GM12891 (cell line): ENCODE measurements around the gene RNF166.

Experiments used
- DNase-seq: peaks from one replicate; pipeline ENCODE4 v3.0.0; 2011; ENCODE audit warnings: low spot score; ENCODE audit not compliant: insufficient read length
- FAIRE-seq: peaks from 2 replicates; lab custom pipeline; 2011; peaks lifted over from hg19 to GRCh38; lab: Jason Lieb, UNC
- PAX5 ChIP-seq: IDR thresholded peaks from 2 replicates; pipeline ENCODE4 v1.6.1; 2011; ENCODE audit warnings: low read length, moderate library complexity, mild to moderate bottlenecking; ENCODE audit not compliant: insufficient read depth, severe bottlenecking
- POLR2A ChIP-seq: IDR thresholded peaks from 2 replicates; pipeline ENCODE4 v1.6.1; 2011; ENCODE audit warnings: low read depth, low read length, control low read depth
- POLR2AphosphoS5 ChIP-seq: IDR thresholded peaks from 2 replicates; pipeline ENCODE4 v1.6.1; 2011; ENCODE audit warnings: low read depth, low read length, control low read depth
- POU2F2 ChIP-seq: IDR thresholded peaks from 2 replicates; pipeline ENCODE4 v1.6.1; 2011; ENCODE audit warnings: low read depth, mild to moderate bottlenecking, control low read depth, low read length, moderate library complexity
- SPI1 ChIP-seq: IDR thresholded peaks from 2 replicates; pipeline ENCODE4 v1.6.1; 2011; ENCODE audit warnings: low read depth, low read length, control low read depth
- TAF1 ChIP-seq: IDR thresholded peaks from 2 replicates; pipeline ENCODE4 v1.6.1; 2011; ENCODE audit warnings: low read depth, low read length, control low read depth

RNF166 gene

DNA sequence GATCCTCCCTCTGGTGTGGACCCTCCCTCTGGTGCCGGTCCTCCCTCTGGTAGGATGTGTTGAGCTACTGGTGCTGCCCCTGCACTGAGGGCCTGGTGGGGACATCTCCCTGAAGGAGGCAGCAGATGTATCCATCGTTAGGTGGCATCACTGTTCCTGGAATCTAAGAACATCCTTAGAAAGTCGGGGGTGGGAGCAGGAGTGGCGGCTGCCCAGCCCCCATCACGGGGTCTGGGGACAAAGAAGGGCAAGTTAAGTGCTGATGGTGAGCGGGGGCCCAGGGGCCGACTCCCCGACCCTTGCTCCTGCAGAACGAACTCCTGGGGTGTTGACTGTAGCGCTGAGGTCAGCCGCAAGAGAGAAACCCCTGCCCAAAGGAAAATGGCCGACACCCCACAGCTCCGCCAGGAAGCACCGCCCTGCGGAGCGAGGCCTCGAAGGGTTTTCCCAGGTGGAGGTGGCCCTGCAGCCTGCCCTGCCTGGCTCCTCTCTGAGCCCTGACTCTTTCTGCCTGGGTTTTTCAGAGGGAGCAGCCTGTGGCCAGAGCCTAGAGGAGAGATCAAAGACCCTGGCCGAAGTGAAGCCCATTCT, 5.6 kb upstream of the RNF166 start:
- TF ChIP-seq TAF1, result no peak
- TF ChIP-seq POLR2AphosphoS5, result no peak
- no peak for TF ChIP-seq POU2F2
- TF ChIP-seq POLR2A, result no peak
- TF ChIP-seq PAX5, result no peak
- TF ChIP-seq SPI1, result no peak
- no peak for DNase-seq
- FAIRE-seq, result no peak

DNA sequence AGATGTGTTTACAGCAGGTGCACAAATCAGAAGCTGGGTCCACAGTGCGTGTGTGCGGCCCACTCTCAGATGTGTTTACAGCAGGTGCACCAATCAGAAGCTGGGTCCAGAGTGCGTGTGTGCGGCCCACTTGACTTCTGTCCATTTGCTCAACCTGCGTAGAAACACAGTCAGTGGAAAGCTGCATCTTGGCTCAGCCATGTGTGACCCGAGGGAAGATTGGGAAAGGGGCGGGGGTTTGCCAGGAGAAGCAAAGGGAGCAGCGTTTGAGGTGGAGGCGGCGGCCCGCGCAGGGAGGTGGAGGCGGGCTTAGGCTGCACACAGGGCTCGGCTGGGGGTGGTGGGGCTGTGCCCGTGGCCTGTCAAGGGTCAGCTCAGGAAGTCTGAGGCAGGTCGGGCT, 4.3 kb upstream of the RNF166 start:
- no peak for TF ChIP-seq SPI1
- TF ChIP-seq POU2F2, result no peak
- DNase-seq, result no peak
- FAIRE-seq, result no peak

DNA sequence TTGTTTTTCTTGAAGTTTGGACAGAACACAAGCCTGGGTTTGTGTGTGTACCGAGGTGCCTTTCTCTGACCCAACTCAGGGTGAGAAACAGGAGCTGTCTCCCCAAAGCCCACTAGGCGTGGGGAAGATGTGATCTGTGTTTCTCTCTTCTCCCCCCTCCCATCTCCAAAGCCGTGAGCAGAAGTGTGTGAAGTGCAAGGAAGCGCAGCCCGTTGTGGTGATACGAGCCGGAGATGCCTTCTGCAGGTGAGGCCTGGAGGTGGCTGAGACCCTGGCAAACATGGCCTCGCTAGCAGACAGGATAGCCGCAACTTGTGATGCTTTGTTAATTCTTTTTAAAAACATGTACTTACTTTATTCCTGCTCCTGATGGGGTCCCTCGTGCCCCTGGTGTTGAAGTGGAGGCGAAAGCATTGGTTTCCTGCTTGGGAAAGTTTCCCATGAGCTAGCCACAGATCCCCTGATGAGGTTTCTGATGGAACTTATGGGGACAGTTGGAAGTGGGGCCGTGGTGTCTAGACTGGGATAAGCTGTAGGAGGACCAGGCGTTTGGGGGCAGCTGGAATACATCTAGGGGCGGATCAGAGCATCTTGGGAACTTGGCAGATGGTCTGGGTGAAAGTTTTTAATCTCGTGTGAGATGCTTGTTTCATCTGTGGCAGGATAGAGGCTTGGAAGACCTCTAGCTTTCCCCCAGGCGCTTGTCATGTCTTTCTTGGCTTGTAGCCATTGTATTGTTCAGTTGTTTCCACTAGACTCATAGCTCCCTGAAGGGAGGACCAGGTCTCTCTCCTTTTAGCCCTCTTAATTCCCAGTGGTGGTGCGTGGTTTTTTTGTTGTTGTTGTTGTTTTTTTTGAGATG, 988 bp upstream of the RNF166 start:
- FAIRE-seq (peak; percentile 41), DNase-seq (no peak)
- TF ChIP-seq TAF1 (0 out of 2 replicates have a peak, but pooled peaks have one; percentile 18), POLR2A (no peak)

DNA sequence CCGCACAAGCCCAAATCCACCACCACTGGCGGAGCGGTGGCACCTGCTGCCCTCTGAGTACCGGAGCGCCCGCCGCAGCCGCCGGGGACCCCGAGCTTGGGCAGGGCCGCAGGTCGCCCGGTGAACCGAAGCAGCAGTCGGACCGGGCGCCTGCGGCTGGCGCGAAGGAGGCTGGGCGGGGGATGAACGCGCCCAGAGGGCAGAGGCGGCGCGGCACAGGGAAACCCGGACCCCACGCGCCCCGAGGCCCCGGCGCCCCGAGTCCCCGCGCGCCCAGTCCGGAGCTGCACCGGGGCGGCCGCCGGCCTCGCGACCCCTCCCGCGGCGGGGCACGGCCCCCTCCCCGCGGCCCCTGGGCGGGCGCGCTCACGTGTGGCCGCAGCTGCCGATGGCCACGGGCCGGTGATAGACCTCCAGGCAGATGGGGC, 393 bp downstream of the RNF166 start:
- no peak for TF ChIP-seq POU2F2
- FAIRE-seq (peak; percentile 13), DNase-seq (no peak)

DNA sequence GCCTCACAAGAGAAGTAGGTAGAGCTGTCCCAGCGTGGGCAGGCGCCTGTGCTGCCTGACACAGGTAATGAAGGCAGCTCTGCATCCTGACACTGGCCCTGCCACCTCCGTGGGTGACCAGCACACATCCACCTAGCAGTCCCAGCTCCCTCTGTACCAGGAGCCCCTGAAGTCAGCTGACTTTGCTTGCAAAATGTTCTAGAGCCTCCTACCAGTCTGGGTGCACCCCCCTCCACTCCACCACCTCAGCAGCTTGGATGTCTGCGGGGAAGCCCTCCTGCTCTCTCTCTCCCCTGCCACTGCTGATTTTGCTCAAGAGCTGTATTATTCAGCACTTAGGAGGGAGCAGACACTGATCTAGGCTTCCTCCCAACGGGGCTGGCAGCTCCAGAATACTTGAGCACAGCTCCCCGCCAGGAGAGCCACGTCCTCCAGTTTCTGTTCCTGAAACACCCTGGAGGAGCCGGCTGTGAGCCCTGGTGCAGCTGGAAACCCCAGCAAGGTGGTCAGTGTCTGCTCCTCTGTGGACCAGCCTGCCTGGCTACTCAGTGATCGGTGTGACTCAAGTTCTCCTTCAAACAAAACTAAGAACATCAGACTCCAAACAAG, 1.0 kb downstream of the RNF166 start:
- FAIRE-seq (no peak), DNase-seq (no peak)
- TF ChIP-seq POU2F2 (no peak), SPI1 (peak; percentile 62)

DNA sequence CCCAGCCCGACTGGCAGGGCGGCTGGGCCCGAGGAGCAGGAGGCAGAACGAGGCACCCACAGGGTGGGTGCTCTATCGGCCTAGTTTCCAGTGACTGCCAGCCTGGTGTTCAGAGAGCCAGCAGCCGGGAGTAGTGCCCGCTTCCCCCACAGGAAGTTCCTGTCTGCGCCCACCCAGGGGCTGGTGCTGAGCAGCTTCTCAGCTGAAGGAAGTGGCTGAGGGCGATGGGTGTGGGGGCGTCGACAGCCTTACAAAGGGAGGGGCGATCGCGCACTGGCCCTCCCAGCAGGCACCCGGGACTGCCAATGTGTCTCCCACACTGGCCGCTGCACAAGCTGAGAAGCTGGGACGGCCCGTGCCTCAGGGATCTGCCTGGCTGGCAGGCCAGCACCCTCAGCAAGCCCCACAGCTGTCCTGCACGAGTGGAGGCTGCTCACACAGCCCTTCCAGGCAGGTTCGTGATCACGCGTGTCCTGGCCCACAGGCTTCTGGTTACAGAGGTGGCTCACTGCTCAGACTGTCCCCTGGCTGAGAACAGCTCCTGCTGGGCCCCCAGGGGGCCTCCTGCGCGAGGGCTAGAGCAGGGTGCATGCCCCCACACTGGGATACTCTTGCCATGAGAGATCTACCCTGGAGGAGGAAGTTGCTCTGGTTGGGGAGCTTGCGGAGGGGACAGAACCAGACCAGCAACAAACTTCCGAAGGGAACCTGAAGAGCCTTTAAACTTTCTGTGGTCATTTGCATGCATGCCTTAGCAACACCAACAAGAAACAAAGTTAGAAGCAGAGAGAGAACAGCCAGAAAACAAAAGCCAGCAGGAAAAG, 2.5 kb downstream of the RNF166 start:
- FAIRE-seq (peak; percentile 87), DNase-seq (no peak)
- TF ChIP-seq POLR2A (no peak), POU2F2 (peak; percentile 8; the same call in 1 of the 2 replicates)

DNA sequence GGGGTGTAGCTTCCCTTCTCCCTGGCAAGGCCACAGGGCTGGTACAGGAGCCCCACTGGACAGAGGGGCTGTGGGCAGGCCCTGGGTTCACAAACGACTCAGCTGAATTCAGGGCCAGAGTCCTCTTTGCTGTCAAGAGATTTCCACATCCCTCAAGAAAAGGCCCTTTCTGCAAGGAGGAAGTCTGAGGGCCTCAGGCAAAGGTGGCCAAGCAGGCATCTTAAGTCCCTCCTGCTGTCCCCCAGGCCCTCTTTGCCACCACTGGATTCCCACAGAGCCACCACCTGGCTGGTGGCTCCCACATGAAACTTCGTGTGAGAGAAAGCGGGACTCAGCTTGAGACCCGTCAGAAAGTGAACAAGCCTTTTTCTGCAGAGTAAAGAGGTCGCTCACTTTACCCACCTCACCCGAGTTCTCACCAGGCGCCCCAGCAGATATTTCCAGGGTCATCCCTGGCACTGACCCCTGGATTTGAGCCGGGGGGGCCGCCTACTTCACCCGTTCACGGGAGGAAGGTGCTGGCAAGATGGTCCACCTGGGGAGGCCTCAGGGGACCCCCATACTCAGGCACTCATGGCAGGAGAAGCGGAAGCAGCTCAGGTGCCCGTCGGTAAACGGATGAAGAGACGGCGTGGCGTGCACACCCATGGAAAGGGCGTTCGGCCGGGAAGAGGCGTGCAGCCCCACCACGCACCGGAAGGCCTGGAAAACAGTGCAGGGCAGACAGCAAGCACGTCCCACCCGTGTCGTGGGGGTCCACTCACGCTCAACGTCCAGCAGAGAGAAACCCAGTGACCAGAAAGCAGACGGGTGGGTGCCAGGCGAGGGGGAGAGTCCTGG, 3.6 kb downstream of the RNF166 start:
- no peak for DNase-seq
- TF ChIP-seq POLR2AphosphoS5, result no peak

DNA sequence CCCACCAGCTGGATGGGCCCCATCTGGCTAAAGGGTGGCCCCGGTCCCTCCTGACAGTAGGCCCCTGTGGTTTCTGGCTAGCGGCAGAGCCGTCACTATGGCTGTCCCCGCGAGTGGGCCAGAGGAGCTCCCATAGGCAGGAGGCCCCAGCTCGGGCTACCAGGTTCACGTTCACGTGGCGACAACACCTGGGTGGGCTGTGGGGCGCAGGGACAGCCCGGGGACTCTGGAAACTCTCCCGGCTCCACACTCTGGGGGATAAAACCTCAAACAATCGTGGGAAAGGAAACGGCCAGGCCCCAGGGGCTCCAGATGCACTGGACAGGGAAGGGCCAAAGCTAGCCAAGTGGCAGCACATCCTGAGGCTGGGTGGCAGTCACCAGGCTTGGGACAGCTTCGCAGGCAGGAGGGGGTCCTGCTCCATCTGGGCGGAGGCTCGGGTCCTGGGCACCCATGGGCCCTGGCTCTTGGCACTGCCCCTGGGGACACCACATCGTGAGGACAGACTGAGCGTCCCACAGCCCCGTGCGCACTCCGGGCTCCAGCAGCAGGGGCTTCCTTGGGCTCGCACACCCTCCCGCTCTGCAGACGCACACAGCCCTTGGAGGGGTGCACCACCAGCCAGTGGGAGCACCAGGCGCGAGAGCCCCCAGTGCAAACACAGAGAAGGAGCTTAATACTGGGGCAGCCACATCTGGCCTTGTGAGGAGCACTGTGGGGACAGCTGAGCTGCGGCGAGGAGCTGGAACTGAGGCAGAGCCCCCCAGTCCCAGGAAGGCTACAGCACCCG, 4.4 kb downstream of the RNF166 start:
- FAIRE-seq, result no peak
- TF ChIP-seq POU2F2 (no peak), POLR2AphosphoS5 (no peak), TAF1 (no peak), POLR2A (no peak), SPI1 (no peak)
- DNase-seq, result no peak

More for the DNA sequence above, 3.6 kb downstream of the RNF166 start:
- FAIRE-seq, result peak; percentile 5

DNA sequence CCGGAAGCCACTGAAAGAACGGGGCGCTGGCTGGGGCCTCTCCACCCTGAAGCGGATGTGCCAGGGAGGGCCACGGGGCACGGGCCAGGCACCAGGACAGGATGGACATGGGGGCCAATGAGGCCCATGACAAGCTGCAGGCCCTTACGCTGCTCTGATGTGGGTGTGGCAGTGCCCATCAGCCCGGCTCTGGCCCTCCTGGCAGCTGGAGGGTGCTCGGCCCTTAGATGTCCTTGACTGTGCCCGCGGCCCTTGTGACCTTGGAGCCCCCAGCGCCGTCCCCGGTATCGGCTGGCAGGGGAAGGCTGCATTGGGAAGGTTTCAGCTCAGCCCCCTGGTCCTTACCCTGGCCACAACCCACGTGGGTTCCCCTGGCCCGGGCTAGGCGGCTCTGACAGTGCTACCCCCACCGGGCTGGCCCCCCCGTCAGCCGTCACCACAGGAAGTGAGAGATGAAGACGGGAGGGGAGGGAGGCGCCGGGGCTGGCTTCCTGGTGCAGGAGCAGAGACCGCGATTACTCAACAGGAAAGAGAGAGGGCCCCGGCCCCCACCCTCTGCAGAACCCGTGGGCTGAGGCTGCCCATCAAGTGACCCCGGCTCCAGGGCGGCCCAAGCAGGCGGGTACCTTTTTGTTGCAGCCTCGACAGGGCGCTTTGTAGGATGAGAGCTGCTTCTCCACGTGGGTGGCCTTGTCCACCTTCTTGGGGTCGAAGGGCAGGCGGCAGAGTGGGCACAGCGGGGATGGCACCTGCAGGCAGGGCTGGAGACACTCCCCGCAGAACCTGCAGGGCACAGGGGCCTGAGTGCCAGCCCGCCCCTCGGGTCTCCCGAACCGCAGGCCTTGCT, 5.3 kb downstream of the RNF166 start:
- no peak for TF ChIP-seq PAX5
- TF ChIP-seq POLR2AphosphoS5, result no peak
- peak; percentile 45; the same call in 1 of the 2 replicates for TF ChIP-seq POLR2A
- TF ChIP-seq TAF1, result no peak
- peak; percentile 64 for TF ChIP-seq SPI1
- TF ChIP-seq POU2F2, result no peak
- FAIRE-seq (peak; percentile 92), DNase-seq (peak; percentile 95)
